OCI-LY3 (cell line): Measurements from ENCODE around the gene S100A7.

Source experiments
- EZH2phosphoT487 ChIP-seq: fragments of 200-600 bp; shearing (Covaris generic); IDR thresholded peaks from 2 replicates; pipeline ENCODE4 v1.6.1; 2018; ENCODE audit warnings: antibody characterized with exemption, mixed run types, low read depth
- TF ChIP-seq, protein P1 (sequence below): fragments of 200-600, 300-600 bp; sonication (generic); IDR thresholded peaks from 2 replicates; pipeline ENCODE4 v1.5.1; 2014; ENCODE audit warnings: antibody characterized with exemption, low read length, low read depth

DNA sequence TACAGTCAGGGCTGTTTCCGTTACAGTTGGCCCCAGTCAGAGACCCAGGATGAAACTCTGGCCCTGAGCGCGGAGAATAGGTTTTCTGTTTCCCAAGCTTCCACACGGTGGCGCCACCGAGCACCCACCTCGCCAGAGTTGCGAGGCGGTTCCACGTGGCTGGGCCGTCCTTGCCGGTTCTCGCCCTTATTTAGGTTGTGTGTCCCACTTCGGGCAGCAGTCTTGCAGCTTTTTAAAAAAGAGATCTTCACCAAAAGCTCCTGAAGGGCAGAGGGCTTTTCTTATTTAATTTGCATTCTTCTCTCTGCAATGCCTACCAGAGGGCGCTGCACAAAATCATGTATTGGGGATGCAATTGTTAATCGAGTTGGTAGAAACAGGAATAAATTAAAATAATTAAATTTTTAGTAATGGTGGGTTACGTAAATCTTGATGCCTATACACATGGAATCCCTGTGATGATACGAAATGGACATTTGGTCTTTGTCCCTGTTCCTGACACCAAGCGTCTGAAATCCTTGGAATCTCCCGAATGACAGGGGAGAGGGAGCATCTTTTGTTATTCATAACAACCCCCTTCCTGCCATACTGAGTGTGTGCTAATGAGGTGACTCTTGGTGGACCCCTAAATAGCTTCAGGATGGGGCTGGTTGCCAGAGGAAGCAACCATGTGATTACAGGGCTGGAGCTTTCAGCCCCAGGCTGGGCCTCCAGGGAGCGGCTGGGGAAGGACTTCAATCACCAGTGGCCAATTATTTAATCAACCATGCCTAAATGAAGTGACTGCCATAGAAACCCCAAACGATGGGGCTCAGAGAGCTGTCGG, 5.6 kb upstream of the S100A7 start:
- TF ChIP-seq, protein P1, sequence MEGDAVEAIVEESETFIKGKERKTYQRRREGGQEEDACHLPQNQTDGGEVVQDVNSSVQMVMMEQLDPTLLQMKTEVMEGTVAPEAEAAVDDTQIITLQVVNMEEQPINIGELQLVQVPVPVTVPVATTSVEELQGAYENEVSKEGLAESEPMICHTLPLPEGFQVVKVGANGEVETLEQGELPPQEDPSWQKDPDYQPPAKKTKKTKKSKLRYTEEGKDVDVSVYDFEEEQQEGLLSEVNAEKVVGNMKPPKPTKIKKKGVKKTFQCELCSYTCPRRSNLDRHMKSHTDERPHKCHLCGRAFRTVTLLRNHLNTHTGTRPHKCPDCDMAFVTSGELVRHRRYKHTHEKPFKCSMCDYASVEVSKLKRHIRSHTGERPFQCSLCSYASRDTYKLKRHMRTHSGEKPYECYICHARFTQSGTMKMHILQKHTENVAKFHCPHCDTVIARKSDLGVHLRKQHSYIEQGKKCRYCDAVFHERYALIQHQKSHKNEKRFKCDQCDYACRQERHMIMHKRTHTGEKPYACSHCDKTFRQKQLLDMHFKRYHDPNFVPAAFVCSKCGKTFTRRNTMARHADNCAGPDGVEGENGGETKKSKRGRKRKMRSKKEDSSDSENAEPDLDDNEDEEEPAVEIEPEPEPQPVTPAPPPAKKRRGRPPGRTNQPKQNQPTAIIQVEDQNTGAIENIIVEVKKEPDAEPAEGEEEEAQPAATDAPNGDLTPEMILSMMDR, result peak; percentile 96
- no peak for TF ChIP-seq EZH2phosphoT487
